ENCODE data around the gene ATP9A.

DNA sequence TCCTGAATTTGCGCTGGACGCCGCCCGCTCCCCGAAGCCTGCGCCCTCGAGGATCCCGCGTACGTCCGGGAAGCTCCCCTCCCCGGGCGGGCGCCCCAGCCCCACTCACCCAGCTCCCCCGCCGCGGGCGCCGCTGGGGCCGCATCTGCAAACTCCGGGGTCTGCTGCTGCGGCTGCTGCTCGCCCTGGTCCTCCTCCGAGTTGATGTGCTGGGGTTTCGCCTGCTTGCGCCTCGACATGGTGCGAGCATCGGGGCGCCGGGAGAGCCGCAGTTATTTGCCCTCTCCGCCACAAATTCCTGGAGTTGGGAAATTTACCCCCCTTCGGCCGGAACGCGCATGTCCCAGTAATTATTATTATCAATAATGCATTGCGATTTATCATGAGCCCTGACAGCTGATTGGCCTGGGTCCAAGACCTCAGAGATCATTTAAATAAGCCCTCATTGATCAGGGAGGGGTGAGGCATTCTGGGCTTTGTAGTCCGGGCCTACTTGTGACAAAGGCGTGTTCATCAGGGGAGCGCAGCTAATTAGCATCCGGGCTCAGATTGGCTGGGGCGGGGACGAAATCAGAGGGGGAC lies 34.1 kb upstream of the ATP9A start, which contains the start of gene SALL4:
- TF ChIP-seq, protein P1, sequence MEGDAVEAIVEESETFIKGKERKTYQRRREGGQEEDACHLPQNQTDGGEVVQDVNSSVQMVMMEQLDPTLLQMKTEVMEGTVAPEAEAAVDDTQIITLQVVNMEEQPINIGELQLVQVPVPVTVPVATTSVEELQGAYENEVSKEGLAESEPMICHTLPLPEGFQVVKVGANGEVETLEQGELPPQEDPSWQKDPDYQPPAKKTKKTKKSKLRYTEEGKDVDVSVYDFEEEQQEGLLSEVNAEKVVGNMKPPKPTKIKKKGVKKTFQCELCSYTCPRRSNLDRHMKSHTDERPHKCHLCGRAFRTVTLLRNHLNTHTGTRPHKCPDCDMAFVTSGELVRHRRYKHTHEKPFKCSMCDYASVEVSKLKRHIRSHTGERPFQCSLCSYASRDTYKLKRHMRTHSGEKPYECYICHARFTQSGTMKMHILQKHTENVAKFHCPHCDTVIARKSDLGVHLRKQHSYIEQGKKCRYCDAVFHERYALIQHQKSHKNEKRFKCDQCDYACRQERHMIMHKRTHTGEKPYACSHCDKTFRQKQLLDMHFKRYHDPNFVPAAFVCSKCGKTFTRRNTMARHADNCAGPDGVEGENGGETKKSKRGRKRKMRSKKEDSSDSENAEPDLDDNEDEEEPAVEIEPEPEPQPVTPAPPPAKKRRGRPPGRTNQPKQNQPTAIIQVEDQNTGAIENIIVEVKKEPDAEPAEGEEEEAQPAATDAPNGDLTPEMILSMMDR (conservative IDR thresholded peaks at IDR 0.05): no peak
- no peak for TF ChIP-seq EZH2 (IDR thresholded peaks at IDR 0.05; ENCODE audit: low read depth)
